Right ventricle myocardium superior (tissue), 1 donor: ENCODE data around the gene INSYN2B. TPM values are rescaled to one million over a fixed set of nuclear protein-coding genes. Genes with fewer than 3 reads are reported as not detected.

Source experiments
- ATAC-seq: fragments of 200-7000 bp; cut with Tn5 transposase; one replicate; pipeline ENCODE4 v1.9.1; 2020; ENCODE audit warnings: mild to moderate bottlenecking; ENCODE audit not compliant: poor library complexity
- DNase-seq: peaks from one replicate; pipeline ENCODE4 v3.0.0-alpha.2; 2020
- intact Hi-C: fragments of 100-400 bp; cut with DNase I; formaldehyde crosslinking; loops from one replicate; pipeline ENCODE4 v1.11.2; 2022
- total RNA-seq: library from RNA; stranded (reverse); fragmentation: NEBNext Ultra II Directional; extraction: Animal tissue kit (Norgen Biotek cat#: 25700); gene quantifications from one replicate; pipeline ENCODE4 v1.2.1, GENCODE V29; 2021
- donor health status: DM: no; HTN: yes; CAD: no; lungs with severe emphysema.

The INSYN2B gene
- total RNA-seq, 1 donor from 2014 or later, result 0.30 TPM

- intact Hi-C loops, result no loop called here
- DNase-seq, result peak; percentile 70
- ATAC-seq, result peak; percentile 78
These were observed 106.7 kb downstream of the INSYN2B start for GRCh38 chr5:169873642-169874041.

DNA sequence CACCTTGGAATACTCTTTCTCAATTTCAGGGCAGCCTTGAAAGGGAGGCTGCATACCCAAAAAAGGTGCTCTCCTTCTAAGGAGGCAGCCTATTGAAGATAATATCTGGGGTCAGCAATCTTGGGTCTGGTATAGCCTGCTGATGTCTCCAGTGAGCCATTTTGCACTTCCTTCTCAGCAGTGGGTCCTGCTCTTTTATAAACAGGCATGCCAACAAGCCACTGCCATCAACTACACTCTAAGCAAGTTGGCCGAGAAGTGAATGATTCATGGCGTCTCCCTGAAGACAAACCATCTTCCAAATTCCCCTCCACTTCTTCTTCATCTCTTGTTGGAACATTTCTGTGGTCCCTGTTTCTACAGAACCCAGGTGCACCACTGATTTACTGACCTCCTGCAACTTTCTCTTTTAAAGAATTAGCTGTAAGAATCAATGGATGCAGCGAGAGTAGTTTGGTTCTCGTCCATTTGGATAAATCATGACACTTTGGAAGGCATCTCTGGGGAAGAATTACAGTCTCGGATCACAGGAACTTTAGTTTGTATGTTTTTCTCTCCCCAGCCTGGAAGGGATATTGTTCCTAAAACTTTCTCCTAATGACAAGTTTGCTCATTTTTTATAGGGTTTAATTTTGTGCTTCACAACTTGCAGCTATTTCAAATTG is 108.3 kb downstream of the INSYN2B start:
- intact Hi-C loops, result no loop called here
- DNase-seq (no peak), ATAC-seq (no peak)

DNA sequence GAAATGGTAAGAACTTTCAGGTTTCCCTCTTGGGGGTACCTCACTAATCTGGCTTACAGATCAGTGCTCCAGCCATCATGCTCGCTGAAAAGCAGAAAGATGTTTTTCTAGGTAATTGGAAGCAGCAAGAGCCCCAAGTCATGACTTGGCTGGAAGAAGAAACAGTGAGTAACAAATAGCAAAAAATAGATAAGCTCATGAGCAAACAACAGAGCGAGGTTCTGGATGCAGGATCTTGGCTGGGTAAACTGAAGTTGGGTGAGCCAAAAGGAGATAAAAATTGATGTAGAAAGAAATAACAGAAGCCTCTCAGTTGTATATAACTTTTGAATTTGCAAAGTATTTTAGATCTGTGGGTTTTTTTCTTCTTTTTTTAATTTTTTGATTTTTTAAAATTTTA is 110.1 kb downstream of the INSYN2B start:
- intact Hi-C loops, result no loop called here
- ATAC-seq (peak; percentile 21), DNase-seq (no peak)

- DNase-seq (no peak), ATAC-seq (no peak)
- intact Hi-C loops, result no loop called here
These were observed 111.2 kb downstream of the INSYN2B start for GRCh38 chr5:169869066-169869465.

DNA sequence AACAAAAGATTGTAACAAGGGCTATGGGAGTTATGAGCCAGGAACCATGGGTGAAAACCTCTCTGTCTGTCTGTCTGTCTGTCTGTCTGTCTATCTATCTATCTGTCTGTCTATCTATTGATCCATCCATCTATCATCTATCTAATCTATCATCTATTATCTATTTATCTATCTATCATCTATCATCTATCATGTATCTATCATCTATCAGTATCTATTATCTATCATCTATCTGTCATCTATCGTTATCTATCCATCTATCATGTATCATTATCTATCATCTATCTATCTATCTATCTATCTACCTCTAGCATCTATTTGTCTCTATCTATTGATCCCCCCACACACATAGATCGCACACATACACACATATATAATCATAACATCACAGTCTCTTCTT is 112.9 kb downstream of the INSYN2B start:
- DNase-seq (no peak), ATAC-seq (no peak)
- intact Hi-C loops, result no loop called here

- DNase-seq (no peak), ATAC-seq (no peak)
- intact Hi-C loops, result no loop called here
These were observed 115.8 kb downstream of the INSYN2B start for GRCh38 chr5:169864483-169864882.

DNA sequence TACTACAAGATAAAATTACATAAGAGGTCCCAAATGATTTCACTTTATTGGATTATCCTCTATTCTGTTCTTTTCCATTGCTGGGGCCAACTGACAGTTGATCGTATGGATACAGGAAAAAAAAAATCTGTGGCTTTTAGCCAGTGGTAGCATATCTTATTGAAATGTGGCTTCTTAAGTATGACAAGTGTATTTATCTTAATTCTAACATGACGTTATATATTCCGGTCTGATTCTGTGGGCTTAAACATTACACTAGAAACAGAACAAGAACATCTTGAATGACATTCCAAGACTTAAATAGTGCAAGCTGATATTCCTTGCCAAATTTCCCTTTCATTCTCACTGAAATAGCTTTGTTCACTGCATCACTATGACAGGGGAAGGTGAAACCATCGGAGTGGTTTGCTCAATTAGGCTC is 117.9 kb downstream of the INSYN2B start:
- DNase-seq, result no peak
- intact Hi-C loops, result no loop called here
- no peak for ATAC-seq

- intact Hi-C loops, result no loop called here
- DNase-seq (no peak), ATAC-seq (no peak)
These were observed 118.4 kb downstream of the INSYN2B start for GRCh38 chr5:169861934-169862333.

DNA sequence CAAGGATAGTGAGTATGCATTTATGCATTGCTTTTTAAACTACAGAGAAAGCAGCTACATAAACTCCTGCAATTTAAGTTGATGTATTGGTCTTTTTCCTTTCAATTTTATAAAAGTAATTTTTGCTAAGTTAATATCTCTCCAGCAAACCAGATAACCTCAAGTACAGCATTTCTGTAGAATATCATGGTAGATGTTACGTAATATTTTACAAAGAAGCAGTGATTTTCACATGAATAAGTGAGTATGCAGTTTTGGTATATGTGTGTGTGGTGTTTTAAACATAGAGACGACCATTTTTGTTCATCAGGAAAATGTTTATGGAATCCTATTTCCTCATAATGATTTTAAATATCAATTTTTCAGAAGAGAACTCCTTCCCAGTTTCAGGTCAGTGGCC is 118.9 kb downstream of the INSYN2B start:
- ATAC-seq, result no peak
- intact Hi-C loops, result no loop called here
- DNase-seq, result no peak

DNA sequence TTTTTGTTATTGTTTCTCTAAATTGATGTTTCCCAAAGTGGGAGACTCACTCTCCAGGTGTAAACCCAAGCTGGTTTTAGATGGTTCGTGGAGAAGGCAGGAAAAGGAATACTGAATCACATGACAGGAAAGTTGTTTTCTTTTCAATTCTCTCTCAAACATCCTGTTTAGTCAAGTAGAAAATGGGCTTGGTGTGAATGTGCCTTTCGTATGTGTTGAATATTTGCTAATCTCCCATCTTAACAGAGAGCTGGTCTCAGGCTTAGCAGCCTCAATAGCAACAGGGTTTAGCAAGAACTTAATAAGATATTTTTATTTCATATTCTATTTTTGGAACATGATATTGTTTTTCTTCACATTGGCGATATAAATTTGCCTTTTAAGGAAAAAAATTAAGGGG is 119.7 kb downstream of the INSYN2B start:
- intact Hi-C loops, result no loop called here
- DNase-seq (no peak), ATAC-seq (no peak)

DNA sequence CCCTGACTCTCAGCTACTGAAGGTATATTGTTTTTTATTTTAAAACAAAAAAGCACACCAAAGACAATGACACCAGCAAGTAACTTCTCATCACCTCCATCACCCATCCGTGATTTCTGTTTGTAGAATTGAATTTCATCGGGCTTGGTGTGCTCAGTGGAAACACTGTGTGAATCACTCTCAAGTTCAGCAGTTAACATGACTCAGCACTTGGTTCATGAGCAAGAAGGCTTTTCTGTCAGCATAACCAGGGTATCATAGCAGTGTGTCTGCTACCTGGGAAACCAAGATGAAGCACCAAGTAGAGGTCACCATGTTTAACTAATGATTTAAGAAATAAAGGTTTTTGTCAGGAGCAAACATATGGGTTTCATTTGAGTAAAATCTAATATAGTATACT is 123.7 kb downstream of the INSYN2B start:
- DNase-seq (no peak), ATAC-seq (no peak)
- intact Hi-C loops, result no loop called here

GRCh38 chr5:169851321-169851850 is 128.9 kb downstream of the INSYN2B start:
- DNase-seq, result no peak
- intact Hi-C loops, result no loop called here
- ATAC-seq, result no peak

GRCh38 chr5:169850409-169850808 is 129.9 kb downstream of the INSYN2B start:
- ATAC-seq (no peak), DNase-seq (no peak)
- intact Hi-C loops, result no loop called here

GRCh38 chr5:169848792-169849191 is 131.5 kb downstream of the INSYN2B start:
- DNase-seq, result no peak
- ATAC-seq, result peak; percentile 60
- intact Hi-C loops, result no loop called here

DNA sequence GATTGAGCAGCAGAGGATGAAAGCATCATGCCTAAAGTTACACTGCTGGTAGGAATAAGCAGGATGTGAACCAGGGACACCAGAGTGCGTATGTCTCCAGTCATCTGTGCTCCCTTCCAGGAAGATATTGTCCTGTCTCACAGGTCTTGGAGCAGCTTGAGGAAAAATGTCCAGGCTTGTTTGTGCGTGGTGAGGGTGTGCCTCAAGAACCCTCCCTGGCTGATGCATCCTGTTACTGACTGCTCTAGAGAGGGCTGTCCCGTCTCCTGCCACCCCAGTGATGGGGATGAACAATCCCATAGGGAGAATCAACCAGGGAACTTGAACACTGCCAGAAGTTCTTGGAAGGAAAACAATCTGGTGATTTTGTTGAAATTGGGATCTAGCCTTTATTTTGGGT is 132.0 kb downstream of the INSYN2B start:
- DNase-seq (no peak), ATAC-seq (peak; percentile 18)
- intact Hi-C loops, result no loop called here

DNA sequence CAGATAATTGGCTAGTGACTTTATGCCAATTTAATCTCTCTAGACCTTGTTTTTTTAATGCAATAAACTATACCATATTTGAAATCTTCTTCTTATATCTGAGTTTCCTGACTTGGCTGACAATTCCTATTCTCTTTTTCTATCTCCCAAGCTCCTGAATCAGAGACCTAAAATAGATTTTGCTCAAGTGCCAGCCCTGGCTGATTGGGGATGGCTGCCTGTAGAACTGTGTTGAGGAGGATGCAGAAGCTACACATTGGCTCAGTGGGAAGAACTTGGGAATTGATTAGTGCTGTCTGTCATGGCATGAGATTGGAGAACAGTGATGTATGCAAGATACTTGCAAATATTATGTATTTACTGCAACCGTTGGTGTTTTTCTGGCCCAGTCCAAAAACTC is 132.8 kb downstream of the INSYN2B start:
- ATAC-seq, result peak; percentile 52
- no peak for DNase-seq
- intact Hi-C loops, result no loop called here

GRCh38 chr5:169842699-169843098 is 137.6 kb downstream of the INSYN2B start:
- intact Hi-C loops, result no loop called here
- no peak for ATAC-seq
- DNase-seq, result no peak

- DNase-seq (no peak), ATAC-seq (no peak)
- intact Hi-C loops, result no loop called here
These were observed 139.9 kb downstream of the INSYN2B start for GRCh38 chr5:169840405-169840804.

DNA sequence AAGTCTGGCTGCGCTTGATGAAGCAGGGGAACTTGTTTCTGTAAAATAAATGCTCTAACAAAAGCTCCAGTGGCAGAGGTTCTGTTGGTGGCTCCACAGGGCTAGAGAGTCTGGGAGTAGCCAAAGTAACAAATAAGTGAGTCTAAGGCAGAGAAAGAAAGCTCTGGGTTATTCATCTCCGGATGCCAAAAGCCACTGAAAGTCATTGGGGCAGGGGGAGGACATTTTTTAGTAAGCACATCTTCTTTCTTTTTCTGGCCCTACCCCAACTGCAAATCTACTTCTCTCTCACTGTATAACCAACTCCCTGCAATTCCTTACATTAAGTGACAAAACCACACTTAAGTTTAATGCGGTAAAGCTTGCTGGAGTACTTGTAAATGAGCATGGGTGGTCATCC is 141.6 kb downstream of the INSYN2B start:
- DNase-seq (no peak), ATAC-seq (no peak)
- intact Hi-C loops, result no loop called here

- intact Hi-C loops, result no loop called here
- no peak for ATAC-seq
- DNase-seq, result no peak
These were observed 142.6 kb downstream of the INSYN2B start for GRCh38 chr5:169837686-169838085.
